Neural cell (in vitro differentiated cells): ENCODE data around the gene MAPK1IP1L. TPM values are rescaled to one million over a fixed set of nuclear protein-coding genes. Genes with fewer than 3 reads are reported as not detected.
A peak's percentile ranks its signal among the peaks of the same experiment; 100 is the strongest.

Experiments used
- H2AFZ ChIP-seq: fragments of 200-600, 300-800 bp; sonication (generic), shearing (Covaris generic); 2 replicates; pipeline ENCODE4 v1.6.0; 2014; ENCODE audit warnings: low read depth, mild to moderate bottlenecking, antibody characterized with exemption, low read length, moderate library complexity
- H3F3A ChIP-seq: fragments of 200-600 bp; shearing (Covaris generic); 2 replicates; pipeline ENCODE4 v1.6.1; 2016; ENCODE audit warnings: mild to moderate bottlenecking, moderate library complexity, mixed read lengths, antibody characterized with exemption, low read length; ENCODE audit not compliant: insufficient read depth, poor library complexity, severe bottlenecking
- H3K27ac ChIP-seq: fragments of 200-600, 300-800 bp; sonication (generic), shearing (Covaris generic); 2 replicates; pipeline ENCODE4 v1.5.1; 2014; ENCODE audit warnings: mild to moderate bottlenecking, low read length, moderate library complexity
- H3K27me3 ChIP-seq: fragments of 300-800, 200-600 bp; sonication (generic), shearing (Covaris generic); 2 replicates; pipeline ENCODE4 v1.6.0; 2014; ENCODE audit warnings: mild to moderate bottlenecking, low read depth, low read length, moderate library complexity; ENCODE audit not compliant: insufficient read depth
- H3K36me3 ChIP-seq: fragments of 300-800, 200-600 bp; sonication (generic), shearing (Covaris generic); 2 replicates; pipeline ENCODE4 v1.5.1; 2014; ENCODE audit warnings: mild to moderate bottlenecking, antibody characterized with exemption, low read length, moderate library complexity; ENCODE audit not compliant: insufficient read depth
- H3K4me2 ChIP-seq: fragments of 300-800, 200-600 bp; sonication (generic), shearing (Covaris generic); 2 replicates; pipeline ENCODE4 v1.6.0; 2014; ENCODE audit warnings: mild to moderate bottlenecking, low read length
- H3K4me3 ChIP-seq: fragments of 300-800, 200-600 bp; sonication (generic), shearing (Covaris generic); 2 replicates; pipeline ENCODE4 v1.5.1; 2014; ENCODE audit warnings: mild to moderate bottlenecking, low read length, moderate library complexity
- H3K79me2 ChIP-seq: fragments of 200-600 bp; shearing (Covaris generic); replicated peaks from 2 replicates; pipeline ENCODE4 v1.6.0; 2014; ENCODE audit warnings: mild to moderate bottlenecking, low read length, moderate library complexity; ENCODE audit not compliant: insufficient read depth
- H3K9ac ChIP-seq: fragments of 300-800, 200-600 bp; sonication (generic), shearing (Covaris generic); 2 replicates; pipeline ENCODE4 v1.6.1; 2016; ENCODE audit warnings: mild to moderate bottlenecking, low read length, mixed read lengths
- H3K9me2 ChIP-seq: fragments of 200-600 bp; shearing (Covaris generic); 2 replicates; pipeline ENCODE4 v1.6.1; 2016; ENCODE audit warnings: mild to moderate bottlenecking, low read length, mixed read lengths; ENCODE audit not compliant: insufficient read depth
- H3K9me3 ChIP-seq: fragments of 200-600, 300-800 bp; sonication (generic), shearing (Covaris generic); 2 replicates; pipeline ENCODE4 v1.6.1; 2016; ENCODE audit warnings: mild to moderate bottlenecking, mixed run types, low read length, moderate library complexity, mixed read lengths
- H4K20me1 ChIP-seq: fragments of 200-600 bp; shearing (Covaris generic); 2 replicates; pipeline ENCODE4 v1.6.1; 2016; ENCODE audit warnings: mild to moderate bottlenecking, mixed run types; ENCODE audit not compliant: insufficient read depth
- CTCF ChIP-seq: fragments of 450-650 bp; IDR thresholded peaks from 2 replicates; pipeline ENCODE4 v1.5.1; 2014; ENCODE audit warnings: antibody characterized with exemption, mild to moderate bottlenecking, moderate library complexity; ENCODE audit not compliant: poor library complexity, severe bottlenecking
- EP300 ChIP-seq: fragments of 450-650 bp; conservative IDR thresholded peaks from 2 replicates; pipeline ENCODE4 v1.6.1; 2014; ENCODE audit warnings: antibody characterized with exemption, mild to moderate bottlenecking, moderate library complexity; ENCODE audit not compliant: poor library complexity, severe bottlenecking
- EZH2 ChIP-seq: fragments of 200-600, 300-800 bp; shearing (Covaris generic), sonication (generic); IDR thresholded peaks from 2 replicates; pipeline ENCODE4 v1.6.1; 2014; ENCODE audit warnings: antibody characterized with exemption, low read length, borderline replicate concordance, mild to moderate bottlenecking; ENCODE audit not compliant: insufficient read depth, poor library complexity, severe bottlenecking
- MXI1 ChIP-seq: fragments of 450-650 bp; conservative IDR thresholded peaks from 2 replicates; pipeline ENCODE4 v1.6.1; 2014; ENCODE audit warnings: antibody characterized with exemption, mild to moderate bottlenecking; ENCODE audit not compliant: poor library complexity, severe bottlenecking
- POLR2AphosphoS5 ChIP-seq: IDR thresholded peaks from 2 replicates; pipeline ENCODE4 v1.6.1; 2012
- RAD21 ChIP-seq: fragments of 450-650 bp; conservative IDR thresholded peaks from 2 replicates; pipeline ENCODE4 v1.6.1; 2014; ENCODE audit warnings: antibody characterized with exemption, mild to moderate bottlenecking, moderate library complexity
- REST ChIP-seq: IDR thresholded peaks from 2 replicates; pipeline ENCODE4 v1.6.1; 2012; ENCODE audit warnings: borderline replicate concordance
- SMC3 ChIP-seq: fragments of 450-650 bp; conservative IDR thresholded peaks from 2 replicates; pipeline ENCODE4 v1.6.1; 2014; ENCODE audit warnings: antibody characterized with exemption, mild to moderate bottlenecking, moderate library complexity; ENCODE audit not compliant: poor library complexity
- TAF1 ChIP-seq: IDR thresholded peaks from 2 replicates; pipeline ENCODE4 v1.6.1; 2012; ENCODE audit warnings: low read depth
- polyA plus RNA-seq: library from polyadenylated mRNA; depleted of rRNA; stranded (reverse); fragments of >200 nt; gene quantifications from 2 replicates; pipeline ENCODE4 v1.2.3, GENCODE V29; 2014

The MAPK1IP1L gene
- polyA plus RNA-seq, 1 donor from 2014 or later = 35.4 TPM

- Histone ChIP-seq H3K79me2 (no peaks in the 10 kb centered on the region), H3K9me2 (no peaks in the 10 kb centered on the region), H4K20me1 (no peaks in the 10 kb centered on the region), H3K4me3 (no peak overlapping the region), H3K9ac (no peak overlapping the region), H2AFZ (no peak overlapping the region), H3F3A (peaks cover 3% of the 10 kb centered on the region), H3K9me3 (peaks cover 5% of the 10 kb centered on the region), H3K36me3 (no peaks in the 10 kb centered on the region), H3K27me3 (no peaks in the 10 kb centered on the region), H3K27ac (no peak overlapping the region), H3K4me2 (no peak overlapping the region)
- no peak for TF ChIP-seq REST
- TF ChIP-seq EZH2 = no peak
- TF ChIP-seq MXI1 = no peak
- no peak for TF ChIP-seq TAF1
- no peak for TF ChIP-seq EP300
These were observed 50.3 kb downstream of the MAPK1IP1L start for GRCh38 chr14:55101698-55102097.

GRCh38 chr14:55102141-55102621 lies 50.7 kb downstream of the MAPK1IP1L start:
- peaks cover 5% of the 10 kb centered on the region for H3K9me3 ChIP-seq
- no peaks in the 10 kb centered on the region for H3K27me3 ChIP-seq
- H3K9me2 ChIP-seq = no peaks in the 10 kb centered on the region
- H3K27ac ChIP-seq = no peak overlapping the region
- H4K20me1 ChIP-seq = no peaks in the 10 kb centered on the region
- TF ChIP-seq MXI1 = no peak
- no peak for TF ChIP-seq POLR2AphosphoS5
- TF ChIP-seq RAD21 = no peak
- no peak for TF ChIP-seq EZH2
- TF ChIP-seq CTCF = no peak
- TF ChIP-seq TAF1 = no peak
- TF ChIP-seq SMC3 = no peak
- no peak for TF ChIP-seq EP300
- TF ChIP-seq REST = no peak
- H3K4me2 ChIP-seq = no peak overlapping the region
- no peak overlapping the region for H2AFZ ChIP-seq
- H3K9ac ChIP-seq = peak overlapping the region; percentile 27
- H3K79me2 ChIP-seq = no peaks in the 10 kb centered on the region
- no peak overlapping the region for H3K4me3 ChIP-seq
- H3K36me3 ChIP-seq = no peaks in the 10 kb centered on the region
- peaks cover 3% of the 10 kb centered on the region for H3F3A ChIP-seq
